ENCODE results near the gene TMEM63B.

Gene TMEM63B

DNA sequence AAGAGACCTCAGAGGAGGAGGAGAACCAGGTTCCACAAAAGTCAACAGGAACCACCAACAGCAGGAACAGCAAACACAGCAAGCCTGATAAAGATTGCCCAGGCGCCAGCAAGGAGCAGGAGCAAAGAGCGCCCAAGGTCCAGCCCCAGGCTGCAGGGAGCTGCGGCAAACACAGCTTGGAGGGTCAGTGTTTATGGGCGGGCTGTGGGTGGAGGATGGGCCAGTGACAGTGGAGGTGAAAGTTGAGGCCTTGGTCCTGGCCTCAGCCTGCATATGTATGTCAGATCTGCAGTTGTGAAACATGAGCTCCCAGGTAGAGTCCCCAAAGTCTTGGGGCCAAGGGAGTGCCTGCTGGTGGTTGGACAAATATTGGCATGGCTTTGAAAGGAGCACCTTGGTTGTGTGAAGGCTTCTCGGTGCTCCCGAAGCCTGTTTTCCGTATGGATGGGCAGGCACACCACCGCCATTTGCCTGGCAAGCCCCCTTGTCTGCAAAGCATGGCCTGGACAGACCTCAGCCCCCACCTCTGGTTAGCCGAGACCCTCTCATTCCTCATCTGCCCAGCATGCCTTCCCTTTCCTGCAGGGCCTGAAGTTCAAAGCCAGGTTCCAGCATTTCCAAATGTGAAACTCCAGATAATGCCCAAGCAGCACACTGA, 29.3 kb downstream of the TMEM63B start:
- intact Hi-C loops (cut with DNase I) = no loop called here

DNA sequence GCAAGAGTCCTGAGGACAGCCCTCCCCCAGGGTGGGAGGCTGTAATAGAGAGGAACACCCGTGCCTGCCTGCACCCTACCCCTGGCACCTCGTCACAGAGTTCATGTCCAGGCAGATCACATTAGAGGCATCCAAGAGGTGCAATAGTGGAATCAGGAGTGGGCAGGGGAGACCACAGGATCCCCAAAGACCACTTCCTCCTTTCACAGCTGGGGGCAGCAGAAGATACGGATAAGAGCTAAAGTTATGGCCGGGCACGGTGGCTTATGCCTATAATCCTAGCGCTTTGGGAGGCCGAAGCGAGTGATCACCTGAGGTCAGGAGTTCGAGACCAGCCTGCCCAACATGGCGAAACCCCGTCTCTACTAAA, 29.8 kb downstream of the TMEM63B start:
- intact Hi-C loops (cut with DNase I) = no loop called here
- no peak for DNase-seq

More for the DNA sequence above, 29.3 kb downstream of the TMEM63B start:
- DNase-seq = no peak

DNA sequence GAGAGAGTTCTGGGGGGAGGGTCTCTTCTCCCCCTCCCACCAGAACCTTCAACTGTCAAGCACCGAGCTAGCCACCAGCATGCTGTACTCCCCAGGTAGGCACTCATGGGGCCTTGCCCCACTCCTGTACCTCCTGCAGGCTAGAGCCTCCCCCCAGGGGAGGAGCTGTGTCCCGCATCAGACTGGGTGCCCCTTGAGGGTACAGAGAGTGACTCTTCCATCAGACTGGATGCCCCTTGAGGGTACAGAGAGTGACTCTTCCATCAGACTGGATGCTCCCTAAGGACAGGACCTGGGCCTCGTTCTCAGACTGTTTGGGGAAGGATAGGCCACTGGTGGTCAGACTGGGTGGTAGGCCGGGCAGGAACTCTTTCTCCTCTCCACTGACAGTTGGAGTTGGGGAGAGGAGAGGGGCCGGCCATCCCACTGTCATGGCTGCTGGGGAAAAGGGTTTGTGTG, 31.4 kb downstream of the TMEM63B start, which contains the start of gene CAPN11:
TSS of gene CAPN11 (plus strand) at position 51 of the 459 bp plus-strand sequence. CDS start at position 80, 29 bp downstream.
- no peak for DNase-seq
- intact Hi-C loops (cut with DNase I) = no loop called here

DNA sequence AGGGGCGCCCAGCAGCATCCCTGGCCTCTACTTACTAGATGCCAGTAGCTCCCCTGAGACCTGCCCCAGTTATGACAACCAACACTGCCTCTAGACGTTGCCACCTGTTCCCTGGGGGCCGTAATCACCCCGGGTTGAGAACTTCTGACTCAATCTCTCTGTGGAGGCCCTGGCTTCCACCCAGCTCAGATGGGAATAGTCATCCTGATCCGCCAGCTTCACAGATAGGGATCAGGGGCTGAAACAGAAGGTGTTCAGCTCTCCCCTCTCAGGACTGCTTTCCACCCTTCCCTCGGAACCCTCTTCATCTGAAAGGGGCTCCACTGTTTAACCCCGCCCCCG, 34.6 kb downstream of the TMEM63B start:
- intact Hi-C loops (cut with DNase I) = no loop called here
- no peak for DNase-seq

DNA sequence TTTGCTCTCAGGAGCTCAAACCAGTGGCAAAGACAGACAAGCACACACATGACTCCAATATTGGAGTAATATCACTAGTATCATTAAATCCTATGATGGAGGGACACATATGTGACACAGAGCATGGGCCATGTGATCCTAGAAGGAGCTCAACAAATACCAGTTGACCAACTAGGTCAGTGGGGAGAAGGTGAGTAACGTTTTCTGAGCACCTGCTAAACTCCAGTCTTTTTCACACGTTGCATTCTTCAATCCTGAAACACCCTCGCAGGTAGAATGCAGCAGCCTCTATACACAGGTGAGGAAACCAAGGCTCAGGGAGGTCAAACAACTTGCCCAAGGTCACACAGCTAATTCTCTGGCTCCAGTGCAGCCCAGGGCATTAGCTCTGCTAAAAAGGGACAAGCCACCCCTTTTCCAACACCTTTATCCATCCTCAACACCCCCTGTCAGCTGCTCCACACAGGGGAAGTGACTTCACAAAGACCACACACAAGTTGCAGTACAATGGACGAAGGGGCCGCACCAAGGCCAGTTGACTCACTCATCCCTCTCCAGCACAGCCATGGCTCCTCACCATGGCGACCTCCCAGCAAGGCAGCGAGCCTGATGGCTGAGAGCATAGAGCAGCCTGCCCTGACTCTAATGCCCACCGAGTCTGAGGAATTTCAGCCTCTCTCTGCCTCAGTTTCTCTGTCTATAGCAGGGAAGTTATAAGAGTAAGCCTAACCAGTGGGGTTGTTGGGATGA, 35.7 kb downstream of the TMEM63B start:
- intact Hi-C loops (cut with DNase I) = no loop called here
- DNase-seq = no peak

DNA sequence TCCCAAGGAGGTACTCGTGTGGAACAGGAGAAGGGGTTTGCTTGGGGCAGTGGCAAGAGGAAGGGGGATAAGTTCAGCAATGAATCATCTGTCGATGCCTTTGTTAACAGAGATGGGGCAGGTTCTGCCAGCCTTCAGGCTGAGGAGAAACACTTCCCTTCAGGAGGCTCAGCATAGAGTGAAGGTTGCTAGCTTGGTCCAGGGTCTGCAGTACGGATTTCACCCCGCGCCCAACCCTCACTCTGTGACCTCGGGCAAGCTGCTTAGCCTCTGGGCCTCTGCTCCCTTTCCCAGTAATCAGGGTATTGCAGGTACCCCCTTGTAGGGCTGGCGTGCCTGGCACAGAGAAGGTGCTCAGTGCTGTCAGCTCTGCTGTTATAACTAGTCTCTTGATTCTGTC, 38.8 kb downstream of the TMEM63B start:
- intact Hi-C loops (cut with DNase I) = no loop called here
- DNase-seq = no peak

DNA sequence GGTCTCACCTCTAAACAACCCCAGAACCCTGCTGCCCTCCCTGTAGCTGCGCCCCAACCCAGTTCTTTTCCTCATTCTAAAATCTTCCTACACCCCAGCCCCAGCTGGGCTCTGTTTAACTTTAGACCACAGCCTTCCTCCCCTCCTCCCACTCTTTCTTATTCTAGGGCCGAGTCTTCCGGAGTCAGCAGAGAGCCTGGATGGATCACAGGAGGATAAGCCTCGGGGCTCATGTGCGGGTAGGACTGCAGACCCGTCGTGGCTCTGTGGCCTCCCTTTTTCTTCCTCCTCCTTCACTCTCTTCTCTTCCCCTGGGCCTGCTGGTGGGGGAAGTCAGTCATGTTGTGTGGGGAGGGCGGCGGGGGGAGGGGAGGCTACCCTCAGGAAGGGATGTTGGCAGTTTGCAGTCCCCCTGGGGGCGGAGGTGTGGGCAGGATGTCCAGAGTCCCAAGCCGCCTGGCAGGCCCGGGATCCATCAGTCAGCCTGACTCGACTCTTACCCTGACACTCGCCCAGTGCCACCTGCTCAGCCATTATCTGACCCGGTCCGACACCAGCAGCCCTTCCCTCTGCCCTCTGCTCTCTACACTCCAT, 39.3 kb downstream of the TMEM63B start:
- intact Hi-C loops (cut with DNase I) = no loop called here
- no peak for DNase-seq

DNA sequence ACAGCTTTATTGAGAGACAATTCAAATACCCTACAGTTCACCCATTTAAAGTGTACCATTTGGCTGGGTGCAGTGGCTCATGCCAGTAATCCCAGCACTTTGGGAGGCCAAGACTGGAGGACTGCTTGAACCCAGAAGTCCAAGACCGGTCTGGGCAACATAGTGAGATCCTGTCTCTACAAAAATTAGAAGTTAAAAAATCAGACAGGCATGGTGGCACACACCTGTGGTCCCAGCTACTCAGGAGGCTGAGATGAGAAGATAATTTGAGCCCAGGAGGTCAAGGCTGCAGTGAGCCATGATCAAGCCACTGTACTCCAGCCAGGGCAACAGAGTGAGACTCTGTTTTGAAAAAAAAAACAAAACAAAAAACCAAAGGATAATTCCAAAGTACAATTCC, 40.2 kb downstream of the TMEM63B start:
- intact Hi-C loops (cut with DNase I) = no loop called here
- DNase-seq = no peak

DNA sequence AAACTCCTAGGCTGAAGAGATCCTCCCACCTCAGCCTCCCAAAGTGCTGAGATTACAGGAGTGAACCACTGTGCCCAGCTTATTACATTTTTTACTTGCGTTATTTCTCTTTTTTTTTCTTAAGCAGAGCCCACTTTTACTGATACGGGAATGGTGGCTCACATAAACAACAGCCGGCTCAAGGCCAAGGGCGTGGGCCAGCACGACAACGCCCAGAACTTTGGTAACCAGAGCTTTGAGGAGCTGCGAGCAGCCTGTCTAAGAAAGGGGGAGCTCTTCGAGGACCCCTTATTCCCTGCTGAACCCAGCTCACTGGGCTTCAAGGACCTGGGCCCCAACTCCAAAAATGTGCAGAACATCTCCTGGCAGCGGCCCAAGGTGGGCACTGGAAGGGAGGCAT, 41.8 kb downstream of the TMEM63B start:
- intact Hi-C loops (cut with DNase I) = no loop called here
- DNase-seq = no peak

DNA sequence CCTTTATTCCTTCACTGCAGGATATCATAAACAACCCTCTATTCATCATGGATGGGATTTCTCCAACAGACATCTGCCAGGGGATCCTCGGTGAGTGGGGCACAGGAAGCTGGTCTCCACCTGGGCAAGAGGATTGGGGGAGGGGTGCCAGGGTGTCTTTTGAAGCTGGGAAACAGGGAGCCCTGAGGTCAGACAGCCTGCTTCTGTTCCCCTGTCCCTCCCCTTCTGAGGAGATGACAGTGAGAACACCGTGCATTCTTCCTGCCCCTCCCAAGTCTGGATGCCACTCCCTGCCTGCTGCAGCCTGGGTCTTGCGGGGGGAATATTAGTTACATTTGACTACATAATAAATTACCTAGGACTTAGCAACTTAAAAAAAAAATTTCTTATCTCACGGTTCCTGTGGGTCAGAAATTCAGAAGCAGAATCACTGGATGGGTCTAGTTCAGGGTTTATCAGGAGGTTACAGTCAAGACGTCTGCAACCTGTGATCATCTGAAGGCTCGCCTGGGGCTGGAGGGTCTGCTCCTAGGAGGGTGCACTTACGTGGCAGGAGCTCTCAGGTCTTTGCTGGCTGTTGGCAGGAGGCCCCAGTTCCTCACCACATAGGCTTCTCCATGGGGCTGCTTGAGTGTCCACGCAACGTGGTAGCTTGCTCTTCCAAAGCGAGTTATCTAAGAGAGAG, 42.7 kb downstream of the TMEM63B start:
- intact Hi-C loops (cut with DNase I) = loop anchor here (10.0 kb wide), 1 partner anchor 165 kb away; no protein-coding TSS in a partner anchor
- no peak for DNase-seq

DNA sequence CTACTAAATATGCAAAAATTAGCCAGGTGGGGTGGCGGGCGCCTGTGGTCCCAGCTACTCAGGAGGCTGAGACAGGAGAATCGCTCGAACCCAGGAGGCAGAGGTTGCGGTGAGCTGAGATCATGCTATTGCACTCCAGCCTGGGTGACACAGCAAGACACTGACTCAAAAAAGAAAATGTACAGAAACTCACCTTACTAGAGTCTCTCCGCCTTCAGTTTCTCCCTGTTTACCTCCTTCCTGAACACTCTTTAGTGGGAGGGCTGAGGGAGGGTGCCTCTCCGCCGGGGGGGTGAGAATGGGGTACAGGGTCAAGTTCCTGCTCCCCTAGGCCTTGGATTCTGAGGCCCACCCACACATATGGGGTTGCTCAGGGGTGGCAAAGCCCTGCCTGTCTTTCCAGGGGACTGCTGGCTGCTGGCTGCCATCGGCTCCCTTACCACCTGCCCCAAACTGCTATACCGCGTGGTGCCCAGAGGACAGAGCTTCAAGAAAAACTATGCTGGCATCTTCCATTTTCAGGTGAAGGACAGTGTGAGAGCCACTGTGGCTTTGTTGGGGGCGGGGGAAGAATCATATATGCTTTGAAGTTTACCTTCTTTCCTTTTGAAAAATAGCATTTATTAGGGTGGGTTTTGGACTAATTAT, 44.7 kb downstream of the TMEM63B start:
- intact Hi-C loops (cut with DNase I) = loop anchor here (2.0 to 10.0 kb wide), 2 partner anchors 63 to 163 kb away; no protein-coding TSS in a partner anchor

DNA sequence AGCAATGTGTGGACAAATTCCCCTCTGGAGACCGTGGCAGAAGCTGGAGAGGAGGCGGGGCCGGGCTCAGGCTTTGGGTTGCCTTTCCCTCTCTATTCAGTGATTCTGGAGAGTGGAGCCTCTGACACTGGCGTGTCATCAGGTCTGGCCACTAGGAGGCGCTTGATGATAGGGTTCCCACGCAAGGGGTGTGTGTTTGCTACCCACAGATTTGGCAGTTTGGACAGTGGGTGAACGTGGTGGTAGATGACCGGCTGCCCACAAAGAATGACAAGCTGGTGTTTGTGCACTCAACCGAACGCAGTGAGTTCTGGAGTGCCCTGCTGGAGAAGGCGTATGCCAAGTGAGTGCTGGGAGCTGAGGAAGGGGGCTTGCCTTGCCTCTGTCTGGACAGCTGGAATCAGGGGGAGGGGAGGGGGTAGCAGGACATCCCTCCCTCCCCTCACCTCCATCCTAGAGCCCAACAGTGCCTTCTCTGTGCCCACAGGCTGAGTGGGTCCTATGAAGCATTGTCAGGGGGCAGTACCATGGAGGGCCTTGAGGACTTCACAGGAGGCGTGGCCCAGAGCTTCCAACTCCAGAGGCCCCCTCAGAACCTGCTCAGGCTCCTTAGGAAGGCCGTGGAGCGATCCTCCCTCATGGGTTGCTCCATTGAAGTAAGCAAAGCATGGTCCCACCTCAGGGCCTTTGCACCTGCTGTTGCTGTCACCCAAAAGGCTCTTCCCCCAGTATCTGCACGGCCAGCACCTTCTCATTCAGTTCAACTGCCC, 45.6 kb downstream of the TMEM63B start:
- peak; percentile 63 to 94 (median 86) for DNase-seq
- intact Hi-C loops (cut with DNase I) = loop anchor here (2.0 to 10.0 kb wide), 2 partner anchors 62 to 162 kb away; no protein-coding TSS in a partner anchor

More for the DNA sequence above, 44.7 kb downstream of the TMEM63B start:
- DNase-seq = no peak

DNA sequence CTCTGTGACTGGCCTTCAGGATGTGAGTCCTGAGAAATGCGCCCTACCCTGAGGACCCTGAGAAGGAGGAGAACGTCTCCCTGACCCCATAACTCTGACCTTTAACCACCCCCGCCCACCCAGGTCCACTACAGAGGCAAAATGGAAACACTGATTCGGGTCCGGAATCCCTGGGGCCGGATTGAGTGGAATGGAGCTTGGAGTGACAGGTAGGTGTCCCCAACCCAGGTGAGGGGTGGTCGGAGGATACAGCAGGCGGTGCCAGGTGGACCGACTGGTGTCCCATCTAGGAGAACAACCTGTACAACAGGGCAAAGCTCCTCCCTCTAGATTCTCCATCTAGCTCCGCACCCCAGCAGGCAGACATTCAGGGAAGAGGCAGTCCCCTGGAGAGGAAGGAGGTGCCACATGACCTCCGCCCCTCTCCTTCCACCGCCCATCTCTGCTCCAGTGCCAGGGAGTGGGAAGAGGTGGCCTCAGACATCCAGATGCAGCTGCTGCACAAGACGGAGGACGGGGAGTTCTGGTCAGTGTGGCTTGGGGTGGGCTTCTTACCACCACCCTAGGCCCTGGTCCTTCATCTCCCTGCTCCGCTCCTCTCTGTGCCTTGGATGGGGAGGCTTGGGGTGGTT, 48.9 kb downstream of the TMEM63B start:
- intact Hi-C loops (cut with DNase I) = loop anchor here (10.0 kb wide), 1 partner anchor 159 kb away; no protein-coding TSS in a partner anchor
- DNase-seq = no peak

DNA sequence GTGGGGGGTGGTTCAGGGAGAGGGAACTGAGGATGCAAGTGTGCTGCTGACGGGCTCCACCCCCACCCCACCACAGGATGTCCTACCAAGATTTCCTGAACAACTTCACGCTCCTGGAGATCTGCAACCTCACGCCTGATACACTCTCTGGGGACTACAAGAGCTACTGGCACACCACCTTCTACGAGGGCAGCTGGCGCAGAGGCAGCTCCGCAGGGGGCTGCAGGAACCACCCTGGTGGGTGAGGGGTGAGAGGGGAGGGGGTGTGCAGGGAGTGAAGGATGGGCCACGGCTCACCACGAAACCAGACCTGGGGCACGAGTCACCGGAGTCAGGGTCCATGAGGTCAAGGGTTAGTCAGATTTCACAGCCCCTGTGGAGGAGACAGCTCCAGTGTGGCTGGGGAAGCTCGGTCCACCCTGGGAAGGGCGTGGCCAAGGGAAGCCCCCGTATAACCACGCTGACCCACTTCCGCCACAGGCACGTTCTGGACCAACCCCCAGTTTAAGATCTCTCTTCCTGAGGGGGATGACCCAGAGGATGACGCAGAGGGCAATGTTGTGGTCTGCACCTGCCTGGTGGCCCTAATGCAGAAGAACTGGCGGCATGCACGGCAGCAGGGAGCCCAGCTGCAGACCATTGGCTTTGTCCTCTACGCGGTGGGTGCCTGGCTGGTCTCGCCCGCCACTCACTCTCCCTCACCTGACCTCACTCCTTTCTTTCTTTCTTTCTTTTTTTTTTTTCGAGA, 49.6 kb downstream of the TMEM63B start:
- DNase-seq = no peak
- intact Hi-C loops (cut with DNase I) = loop anchor here (10.0 kb wide), 1 partner anchor 158 kb away; no protein-coding TSS in a partner anchor

DNA sequence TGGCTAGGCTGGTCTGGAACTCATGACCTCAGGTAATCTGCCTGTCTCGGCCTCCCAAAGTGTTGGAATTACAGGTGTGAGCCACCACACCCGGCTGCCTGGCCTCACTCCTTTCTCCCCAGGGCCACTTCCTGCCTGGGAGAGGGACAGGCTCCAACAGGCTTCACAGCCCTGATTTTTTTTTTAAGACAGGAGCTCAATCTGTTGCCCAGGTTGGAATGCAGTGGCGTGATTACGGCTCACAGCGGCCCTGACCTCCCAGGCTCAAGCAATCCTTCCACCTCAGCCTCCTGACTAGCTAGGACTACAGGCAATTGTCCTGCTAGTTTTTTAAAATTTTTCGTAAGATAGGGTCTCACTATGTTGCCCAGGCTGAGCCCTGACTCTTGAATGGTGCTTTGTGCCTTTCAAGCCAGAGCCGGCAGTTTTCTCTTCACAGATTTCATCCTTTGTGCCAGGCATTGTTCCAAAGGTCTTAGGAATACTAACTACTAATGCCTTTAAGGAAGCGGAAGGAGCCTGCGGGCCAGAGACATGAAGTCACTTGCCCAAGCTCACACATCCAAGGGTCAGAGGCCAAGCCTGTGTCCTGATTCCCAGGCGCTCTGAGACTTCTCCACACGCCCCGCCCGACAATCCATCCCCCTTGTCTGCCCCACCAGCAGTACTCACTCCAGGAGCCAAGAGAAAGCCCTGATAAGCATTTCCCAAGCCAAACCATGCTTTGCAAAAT, 50.5 kb downstream of the TMEM63B start:
- intact Hi-C loops (cut with DNase I) = loop anchor here (10.0 kb wide), 1 partner anchor 157 kb away; no protein-coding TSS in a partner anchor
- no peak for DNase-seq

DNA sequence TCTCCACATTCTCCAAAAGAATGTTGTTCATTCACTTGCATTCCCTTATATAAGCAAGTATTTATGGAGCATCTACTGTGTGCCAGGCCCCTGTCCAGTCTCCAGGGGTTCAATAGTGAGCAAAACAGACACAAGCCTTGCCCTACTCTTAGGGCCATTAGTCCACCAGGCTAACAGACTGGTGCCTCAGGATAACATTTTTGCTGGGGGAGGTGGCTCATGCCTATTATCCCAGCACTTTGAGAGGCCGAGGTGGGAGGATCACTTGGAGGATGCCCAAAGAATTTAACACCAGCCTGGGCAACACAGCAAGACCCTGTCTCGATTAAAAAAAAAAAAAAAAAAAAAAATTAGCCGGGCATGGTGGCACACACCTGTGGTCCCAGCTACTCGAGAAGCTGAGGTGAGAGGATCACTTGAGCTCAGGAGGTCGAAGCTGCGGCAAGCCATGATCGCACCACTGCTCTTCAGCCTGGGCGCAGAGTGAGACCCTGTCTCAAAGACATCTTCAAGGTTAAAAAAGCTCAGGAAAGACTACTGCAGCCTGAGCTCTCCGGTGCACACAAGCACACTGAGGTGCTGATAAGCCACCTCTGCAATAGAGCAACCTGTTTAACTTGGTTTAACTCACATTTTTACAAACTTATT, 51.2 kb downstream of the TMEM63B start:
- no peak for DNase-seq
- intact Hi-C loops (cut with DNase I) = loop anchor here (10.0 kb wide), 1 partner anchor 156 kb away; no protein-coding TSS in a partner anchor
